T-helper 2 cell treated with Interferon-gamma antibody and Interleukin-4, amounts not matched to agents 5 μg/mL and 100 μg/mL, for 36 hours (primary cell): ENCODE measurements around the gene DPM2.
A peak's percentile ranks its signal among the peaks of the same experiment; 100 is the strongest.

ENCODE experiments used
- DNase-seq: peaks from one replicate; pipeline ENCODE4 v3.0.0; 2021; ENCODE audit warnings: low spot score
- H3K27ac Mint-ChIP-seq: one replicate; pipeline ENCODE4 v1.8.0; 2021; ENCODE audit warnings: mild to moderate bottlenecking, mixed read lengths
- H3K27me3 Mint-ChIP-seq: one replicate; pipeline ENCODE4 v1.8.0; 2021; ENCODE audit warnings: low read depth, mixed read lengths
- H3K36me3 Mint-ChIP-seq: one replicate; pipeline ENCODE4 v1.8.0; 2021; ENCODE audit warnings: low read depth, mixed read lengths
- H3K4me1 Mint-ChIP-seq: one replicate; pipeline ENCODE4 v1.8.0; 2021; ENCODE audit warnings: low read depth, mixed read lengths
- H3K4me3 Mint-ChIP-seq: one replicate; pipeline ENCODE4 v1.8.0; 2022; ENCODE audit warnings: mild to moderate bottlenecking, moderate library complexity, mixed read lengths
- H3K9me3 Mint-ChIP-seq: one replicate; pipeline ENCODE4 v1.8.0; 2021; ENCODE audit warnings: mixed read lengths

The DPM2 gene

GRCh38 chr9:127905788-127906191 is 31.9 kb downstream of the DPM2 start:
- H3K4me3 Mint-ChIP-seq = peak overlapping the region; percentile 98
- no peaks in the 10 kb centered on the region for H3K27me3 Mint-ChIP-seq
- H3K9me3 Mint-ChIP-seq = no peaks in the 10 kb centered on the region
- H3K4me1 Mint-ChIP-seq = peaks cover 40% of the 10 kb centered on the region
- H3K36me3 Mint-ChIP-seq = peaks cover 25% of the 10 kb centered on the region
- H3K27ac Mint-ChIP-seq = peak overlapping the region; percentile 100
- DNase-seq = no peak

GRCh38 chr9:127905004-127905728 is 32.5 kb downstream of the DPM2 start:
- Mint-ChIP-seq H3K27me3 (no peaks in the 10 kb centered on the region), H3K4me3 (peak overlapping the region; percentile 98)
- DNase-seq = no peak

GRCh38 chr9:127904561-127905003 is 33.1 kb downstream of the DPM2 start:
- H3K27me3 Mint-ChIP-seq = no peaks in the 10 kb centered on the region
- H3K27ac Mint-ChIP-seq = peak overlapping the region; percentile 100
- H3K9me3 Mint-ChIP-seq = no peaks in the 10 kb centered on the region
- H3K4me3 Mint-ChIP-seq = peak overlapping the region; percentile 98
- no peak for DNase-seq
- H3K36me3 Mint-ChIP-seq = peaks cover 25% of the 10 kb centered on the region
- H3K4me1 Mint-ChIP-seq = peaks cover 37% of the 10 kb centered on the region

More at GRCh38 chr9:127905004-127905728, 32.5 kb downstream of the DPM2 start:
- Mint-ChIP-seq H3K36me3 (peaks cover 22% of the 10 kb centered on the region), H3K27ac (peak overlapping the region; percentile 100), H3K9me3 (no peaks in the 10 kb centered on the region), H3K4me1 (peaks cover 37% of the 10 kb centered on the region)

- Mint-ChIP-seq H3K9me3 (no peaks in the 10 kb centered on the region), H3K27ac (peak overlapping the region; percentile 100), H3K36me3 (peaks cover 25% of the 10 kb centered on the region), H3K4me3 (peak overlapping the region; percentile 98), H3K4me1 (peaks cover 37% of the 10 kb centered on the region), H3K27me3 (no peaks in the 10 kb centered on the region)
- peak; percentile 87 for DNase-seq
Observed at GRCh38 chr9:127903557-127904475, 33.8 kb downstream of the DPM2 start.

- H3K27me3 Mint-ChIP-seq = no peaks in the 10 kb centered on the region
- DNase-seq = peak; percentile 77
- H3K4me3 Mint-ChIP-seq = peak within 1 kb of the TSS; percentile 90
- peaks cover 51% of the 10 kb centered on the region for H3K36me3 Mint-ChIP-seq
- peaks cover 12% of the 10 kb centered on the region for H3K9me3 Mint-ChIP-seq
- H3K27ac Mint-ChIP-seq = peak within 1 kb of the TSS; percentile 89
- H3K4me1 Mint-ChIP-seq = peaks cover 23% of the 10 kb centered on the region
Observed at GRCh38 chr9:127899128-127899943, 38.3 kb downstream of the DPM2 start, which contains the start of gene ST6GALNAC6. TSS of gene ST6GALNAC6 (minus strand) at chr9:127899603. CDS start at chr9:127897981, 1,622 bp downstream.

- peak; percentile 17 for DNase-seq
- Mint-ChIP-seq H3K4me1 (peaks cover 20% of the 10 kb centered on the region), H3K9me3 (peaks cover 19% of the 10 kb centered on the region), H3K36me3 (peaks cover 53% of the 10 kb centered on the region), H3K27ac (peak overlapping the region; percentile 89), H3K27me3 (no peaks in the 10 kb centered on the region), H3K4me3 (peak overlapping the region; percentile 90)
Observed at GRCh38 chr9:127898433-127899127, 39.1 kb downstream of the DPM2 start.

GRCh38 chr9:127897193-127897692 is 40.4 kb downstream of the DPM2 start:
- peaks cover 63% of the 10 kb centered on the region for H3K36me3 Mint-ChIP-seq
- peaks cover 31% of the 10 kb centered on the region for H3K9me3 Mint-ChIP-seq
- no peak overlapping the region for H3K27ac Mint-ChIP-seq
- no peak for DNase-seq
- H3K4me1 Mint-ChIP-seq = peaks cover 21% of the 10 kb centered on the region
- H3K4me3 Mint-ChIP-seq = no peak overlapping the region
- H3K27me3 Mint-ChIP-seq = no peaks in the 10 kb centered on the region

- H3K4me1 Mint-ChIP-seq = peaks cover 20% of the 10 kb centered on the region
- H3K27ac Mint-ChIP-seq = peak overlapping the region; percentile 36
Observed at GRCh38 chr9:127896395-127897192, 41.1 kb downstream of the DPM2 start.

GRCh38 chr9:127895811-127896210 is 41.8 kb downstream of the DPM2 start:
- H3K4me1 Mint-ChIP-seq = peaks cover 17% of the 10 kb centered on the region
- peaks cover 69% of the 10 kb centered on the region for H3K36me3 Mint-ChIP-seq
- H3K27me3 Mint-ChIP-seq = no peaks in the 10 kb centered on the region
- H3K27ac Mint-ChIP-seq = no peak overlapping the region
- peaks cover 31% of the 10 kb centered on the region for H3K9me3 Mint-ChIP-seq
- no peak for DNase-seq
- H3K4me3 Mint-ChIP-seq = no peak overlapping the region

More at GRCh38 chr9:127896395-127897192, 41.1 kb downstream of the DPM2 start:
- no peak for DNase-seq
- H3K4me3 Mint-ChIP-seq = no peak overlapping the region
- H3K27me3 Mint-ChIP-seq = no peaks in the 10 kb centered on the region
- H3K9me3 Mint-ChIP-seq = peaks cover 31% of the 10 kb centered on the region
- H3K36me3 Mint-ChIP-seq = peaks cover 65% of the 10 kb centered on the region

GRCh38 chr9:127893392-127893791 is 44.3 kb downstream of the DPM2 start:
- peaks cover 15% of the 10 kb centered on the region for H3K4me1 Mint-ChIP-seq
- H3K27ac Mint-ChIP-seq = no peak overlapping the region
- H3K36me3 Mint-ChIP-seq = peaks cover 74% of the 10 kb centered on the region
- H3K9me3 Mint-ChIP-seq = peaks cover 31% of the 10 kb centered on the region
- DNase-seq = no peak
- no peak overlapping the region for H3K4me3 Mint-ChIP-seq
- H3K27me3 Mint-ChIP-seq = no peaks in the 10 kb centered on the region

- Mint-ChIP-seq H3K4me3 (no peak overlapping the region), H3K27ac (no peak overlapping the region), H3K4me1 (peaks cover 13% of the 10 kb centered on the region), H3K27me3 (no peaks in the 10 kb centered on the region), H3K9me3 (peaks cover 31% of the 10 kb centered on the region), H3K36me3 (peaks cover 74% of the 10 kb centered on the region)
- DNase-seq = no peak
Observed at GRCh38 chr9:127892831-127893230, 44.8 kb downstream of the DPM2 start.

- Mint-ChIP-seq H3K9me3 (peaks cover 24% of the 10 kb centered on the region), H3K4me3 (no peak overlapping the region), H3K27ac (no peak overlapping the region), H3K36me3 (peaks cover 67% of the 10 kb centered on the region), H3K4me1 (peaks cover 11% of the 10 kb centered on the region), H3K27me3 (no peaks in the 10 kb centered on the region)
- no peak for DNase-seq
Observed at GRCh38 chr9:127890053-127890452, 47.6 kb downstream of the DPM2 start.
